ENCODE results near the gene ZSWIM7.

ZSWIM7 gene

DNA sequence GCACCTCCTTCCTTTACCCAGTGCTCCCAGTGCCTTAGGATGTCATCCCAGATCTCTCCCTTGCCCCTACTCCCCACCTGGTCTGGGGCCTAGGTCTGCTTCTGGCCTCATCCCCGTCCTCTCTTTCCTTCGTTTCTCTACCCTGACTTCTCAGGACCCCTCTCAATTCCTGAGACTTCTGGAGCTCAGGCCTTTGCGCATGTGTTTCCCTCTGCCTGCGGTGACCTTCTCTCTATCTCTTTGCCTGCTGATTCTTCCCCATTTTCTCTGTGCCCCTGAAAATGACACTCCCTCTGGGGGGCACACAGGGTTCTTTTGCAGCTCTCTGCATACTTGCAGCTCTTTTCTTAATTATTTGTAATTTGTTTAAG lies 41.0 kb downstream of the ZSWIM7 start:
- no peaks in the 10 kb centered on the region for H3K36me3 ChIP-seq (ENCODE audit: control insufficient read depth, insufficient read depth, low read length)
- H3K27ac ChIP-seq (ENCODE audit: insufficient read depth, low read depth, low read length, poor library complexity, severe bottlenecking): no peak overlapping the region
- H3K9me3 ChIP-seq (ENCODE audit: control insufficient read depth, low read length): no peaks in the 10 kb centered on the region
- no peaks in the 10 kb centered on the region for H3K4me1 ChIP-seq (ENCODE audit: control insufficient read depth, insufficient read depth, low read length)
- no peaks in the 10 kb centered on the region for H3K27me3 ChIP-seq (ENCODE audit: control insufficient read depth, insufficient read depth, low read length, poor library complexity, severe bottlenecking)
- WGBS, 2 experiments: 84 to 86% methylated on average over 4 of the region's 4 CpGs
- no peak overlapping the region for H3K4me3 ChIP-seq (ENCODE audit: insufficient read depth, low read depth, low read length)

DNA sequence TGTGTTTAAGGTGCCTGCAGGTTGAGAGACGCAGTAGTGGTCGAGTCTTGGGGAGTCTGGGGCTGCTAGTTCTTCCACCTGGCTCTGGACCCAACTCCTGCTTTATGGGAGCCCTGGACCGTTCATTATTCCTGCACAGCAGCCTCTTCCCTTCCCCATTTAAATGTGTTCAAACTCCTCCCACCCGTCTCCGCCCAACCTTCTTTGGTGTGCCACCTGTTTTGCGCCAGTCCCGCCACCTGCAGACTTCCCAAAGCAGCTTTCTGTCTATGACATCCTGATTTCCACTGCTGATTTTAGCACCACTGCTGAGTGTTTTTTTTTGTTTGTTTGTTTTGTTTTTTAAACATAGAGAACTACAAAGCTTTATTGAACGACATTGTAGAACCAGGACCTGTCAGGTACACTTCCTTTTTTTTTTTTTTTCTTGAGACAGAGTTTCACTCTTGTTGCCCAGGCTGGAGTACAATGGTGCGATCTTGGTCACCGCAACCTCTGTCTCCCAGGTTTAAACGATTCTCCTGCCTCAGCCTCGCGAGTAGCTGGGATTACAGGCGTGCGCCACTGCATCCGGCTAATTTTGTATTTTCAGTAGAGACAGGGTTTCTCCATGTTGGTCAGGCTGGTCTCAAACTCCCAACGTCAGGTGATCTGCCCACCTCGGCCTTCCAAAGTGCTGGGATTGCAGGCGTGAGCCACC lies 41.7 kb downstream of the ZSWIM7 start:
- Histone ChIP-seq H3K27me3 (ENCODE audit: control insufficient read depth, insufficient read depth, low read length, poor library complexity, severe bottlenecking) (no peaks in the 10 kb centered on the region), H3K4me3 (ENCODE audit: insufficient read depth, low read depth, low read length) (no peak overlapping the region), H3K27ac (ENCODE audit: insufficient read depth, low read depth, low read length, poor library complexity, severe bottlenecking) (no peak overlapping the region), H3K4me1 (ENCODE audit: control insufficient read depth, insufficient read depth, low read length) (no peaks in the 10 kb centered on the region), H3K9me3 (ENCODE audit: control insufficient read depth, low read length) (no peaks in the 10 kb centered on the region), H3K36me3 (ENCODE audit: control insufficient read depth, insufficient read depth, low read length) (no peaks in the 10 kb centered on the region)
- WGBS, 2 experiments: 92 to 94% methylated on average over 18 of the region's 19 CpGs

DNA sequence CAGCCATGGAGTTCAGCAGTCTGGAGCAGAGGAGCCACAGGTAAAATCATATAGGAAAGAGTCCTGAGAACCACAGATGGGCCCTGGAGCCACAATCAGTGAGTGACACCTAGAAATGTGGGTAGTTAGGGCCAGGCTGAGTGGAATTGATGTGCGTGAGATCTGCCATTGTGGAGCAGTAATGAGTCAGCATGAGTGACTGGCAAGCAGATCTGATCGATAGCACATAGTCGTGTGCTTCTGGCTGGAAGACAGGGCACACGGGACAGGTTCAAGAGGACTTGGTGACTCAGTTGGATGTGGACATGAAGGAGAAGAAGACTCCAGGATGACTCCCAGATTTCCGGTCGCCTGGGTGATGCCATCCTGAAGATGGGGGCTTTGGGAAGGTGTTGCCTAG lies 42.3 kb downstream of the ZSWIM7 start:
- WGBS, 2 experiments: 94 to 95% methylated on average over 6 of the region's 6 CpGs
- H3K36me3 ChIP-seq (ENCODE audit: control insufficient read depth, insufficient read depth, low read length): no peaks in the 10 kb centered on the region
- H3K9me3 ChIP-seq (ENCODE audit: control insufficient read depth, low read length): no peaks in the 10 kb centered on the region
- H3K4me3 ChIP-seq (ENCODE audit: insufficient read depth, low read depth, low read length): no peak overlapping the region
- H3K27ac ChIP-seq (ENCODE audit: insufficient read depth, low read depth, low read length, poor library complexity, severe bottlenecking): no peak overlapping the region
- no peaks in the 10 kb centered on the region for H3K27me3 ChIP-seq (ENCODE audit: control insufficient read depth, insufficient read depth, low read length, poor library complexity, severe bottlenecking)
- no peaks in the 10 kb centered on the region for H3K4me1 ChIP-seq (ENCODE audit: control insufficient read depth, insufficient read depth, low read length)

DNA sequence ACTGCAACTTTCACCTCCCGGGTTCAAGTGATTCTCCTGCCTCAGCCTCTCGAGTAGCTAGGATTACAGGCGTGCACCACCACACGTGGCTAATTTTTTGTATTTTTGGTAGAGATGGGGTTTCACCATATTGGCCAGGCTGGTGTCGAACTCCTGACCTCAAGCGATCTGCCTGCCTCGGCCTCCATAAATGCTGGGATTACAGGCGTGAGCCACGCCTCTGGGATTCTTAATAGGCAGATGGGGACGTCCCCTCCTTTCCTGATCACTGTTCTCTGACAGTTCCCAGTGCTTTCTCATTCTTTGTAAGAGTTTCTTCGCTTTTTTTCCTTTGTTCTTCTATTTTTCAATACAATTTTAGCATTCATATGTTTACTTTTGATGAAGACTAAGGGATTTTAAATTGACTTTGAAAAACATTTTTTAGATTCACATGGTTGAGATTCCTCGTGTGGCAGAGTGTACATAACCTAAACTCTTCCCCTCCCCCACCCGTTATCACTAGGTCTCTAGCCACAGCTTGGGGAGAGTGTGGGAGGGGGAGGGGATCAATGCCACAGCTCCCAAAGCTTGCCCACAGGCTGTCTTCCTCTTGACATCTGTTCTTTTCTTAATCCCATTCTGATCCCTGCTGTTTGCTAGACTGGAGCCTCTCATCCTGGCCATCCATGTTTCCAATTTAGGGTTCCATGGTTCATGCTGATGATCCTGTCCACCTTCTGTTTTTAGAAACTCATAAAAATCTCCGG lies 43.5 kb downstream of the ZSWIM7 start:
- no peak overlapping the region for H3K27ac ChIP-seq (ENCODE audit: insufficient read depth, low read depth, low read length, poor library complexity, severe bottlenecking)
- no peaks in the 10 kb centered on the region for H3K36me3 ChIP-seq (ENCODE audit: control insufficient read depth, insufficient read depth, low read length)
- 84 to 89% methylated on average over 10 to 12 of the region's 14 CpGs for WGBS, 2 experiments
- H3K4me1 ChIP-seq (ENCODE audit: control insufficient read depth, insufficient read depth, low read length): no peaks in the 10 kb centered on the region
- no peaks in the 10 kb centered on the region for H3K27me3 ChIP-seq (ENCODE audit: control insufficient read depth, insufficient read depth, low read length, poor library complexity, severe bottlenecking)
- H3K4me3 ChIP-seq (ENCODE audit: insufficient read depth, low read depth, low read length): no peak overlapping the region
- no peaks in the 10 kb centered on the region for H3K9me3 ChIP-seq (ENCODE audit: control insufficient read depth, low read length)

DNA sequence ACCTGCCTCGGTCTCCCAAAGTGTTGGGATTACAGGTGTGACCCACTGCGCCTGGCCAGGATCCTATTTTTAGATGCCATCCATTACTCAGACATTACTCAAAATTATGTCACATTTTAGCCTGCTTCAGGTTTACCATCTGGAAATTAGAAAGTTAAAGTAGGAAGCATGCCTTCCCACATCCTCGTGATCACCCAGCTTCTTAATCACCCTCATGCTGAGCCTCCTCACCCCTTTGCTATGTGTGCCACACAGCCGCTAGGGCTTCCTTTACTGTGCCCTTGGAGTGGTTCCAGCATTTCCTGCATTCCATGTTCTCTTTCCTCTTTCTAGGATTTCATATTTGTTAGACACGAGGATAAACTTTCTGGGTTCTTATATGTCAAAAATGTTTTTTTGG lies 45.3 kb downstream of the ZSWIM7 start:
- H3K36me3 ChIP-seq (ENCODE audit: control insufficient read depth, insufficient read depth, low read length): no peaks in the 10 kb centered on the region
- WGBS, 2 experiments: 95% methylated on average over 5 of the region's 5 CpGs
- no peaks in the 10 kb centered on the region for H3K27me3 ChIP-seq (ENCODE audit: control insufficient read depth, insufficient read depth, low read length, poor library complexity, severe bottlenecking)
- H3K4me3 ChIP-seq (ENCODE audit: insufficient read depth, low read depth, low read length): no peak overlapping the region
- H3K9me3 ChIP-seq (ENCODE audit: control insufficient read depth, low read length): no peaks in the 10 kb centered on the region
- no peaks in the 10 kb centered on the region for H3K4me1 ChIP-seq (ENCODE audit: control insufficient read depth, insufficient read depth, low read length)
- H3K27ac ChIP-seq (ENCODE audit: insufficient read depth, low read depth, low read length, poor library complexity, severe bottlenecking): no peak overlapping the region

DNA sequence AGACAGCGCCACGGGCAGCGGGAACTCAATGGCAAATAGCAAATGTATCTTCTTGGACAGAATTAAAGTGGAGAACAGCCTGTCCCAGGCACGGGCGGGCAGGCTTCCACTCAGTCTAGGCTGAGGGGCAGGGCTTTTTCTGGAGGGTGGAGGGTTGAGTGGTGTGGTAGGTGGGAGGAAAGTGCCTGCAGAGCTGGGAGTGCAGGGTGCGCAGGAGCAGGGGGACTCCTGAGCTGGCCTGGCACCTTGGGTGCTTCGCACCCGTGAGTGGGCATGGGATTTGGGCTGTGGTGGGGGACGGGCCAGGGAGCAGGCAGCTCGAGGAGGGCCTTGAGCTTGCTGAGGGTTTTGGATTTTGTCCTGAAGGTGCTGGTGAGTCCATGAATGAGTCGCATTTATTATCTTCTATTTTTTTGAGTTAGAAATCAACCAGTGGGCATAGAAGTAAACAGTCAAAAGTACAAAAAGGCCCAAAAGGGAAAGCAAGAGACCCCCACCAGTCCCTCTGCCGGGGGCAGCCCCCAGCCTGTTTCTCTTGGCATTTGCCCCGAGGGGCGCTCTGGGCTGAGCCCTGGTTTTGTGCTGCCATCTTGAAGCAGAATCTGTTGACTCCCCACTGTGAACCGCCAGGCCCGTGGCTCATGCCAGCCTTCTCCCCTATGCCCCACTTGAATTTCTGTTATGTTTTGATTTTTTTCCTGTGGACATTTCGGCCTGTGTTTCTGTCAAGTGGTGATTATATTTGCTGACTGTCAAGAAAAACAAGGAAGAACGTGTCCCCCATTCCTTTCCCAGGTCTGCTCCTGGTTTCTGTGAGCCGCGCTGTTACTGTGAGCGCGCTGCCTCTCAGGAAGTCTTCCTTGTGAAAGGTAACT lies 46.4 kb downstream of the ZSWIM7 start:
- Histone ChIP-seq H3K27me3 (ENCODE audit: control insufficient read depth, insufficient read depth, low read length, poor library complexity, severe bottlenecking) (no peaks in the 10 kb centered on the region), H3K27ac (ENCODE audit: insufficient read depth, low read depth, low read length, poor library complexity, severe bottlenecking) (no peak overlapping the region), H3K4me3 (ENCODE audit: insufficient read depth, low read depth, low read length) (no peak overlapping the region), H3K36me3 (ENCODE audit: control insufficient read depth, insufficient read depth, low read length) (no peaks in the 10 kb centered on the region), H3K9me3 (ENCODE audit: control insufficient read depth, low read length) (no peaks in the 10 kb centered on the region), H3K4me1 (ENCODE audit: control insufficient read depth, insufficient read depth, low read length) (no peaks in the 10 kb centered on the region)
- 81 to 82% methylated on average over 22 of the region's 22 CpGs for WGBS, 2 experiments

DNA sequence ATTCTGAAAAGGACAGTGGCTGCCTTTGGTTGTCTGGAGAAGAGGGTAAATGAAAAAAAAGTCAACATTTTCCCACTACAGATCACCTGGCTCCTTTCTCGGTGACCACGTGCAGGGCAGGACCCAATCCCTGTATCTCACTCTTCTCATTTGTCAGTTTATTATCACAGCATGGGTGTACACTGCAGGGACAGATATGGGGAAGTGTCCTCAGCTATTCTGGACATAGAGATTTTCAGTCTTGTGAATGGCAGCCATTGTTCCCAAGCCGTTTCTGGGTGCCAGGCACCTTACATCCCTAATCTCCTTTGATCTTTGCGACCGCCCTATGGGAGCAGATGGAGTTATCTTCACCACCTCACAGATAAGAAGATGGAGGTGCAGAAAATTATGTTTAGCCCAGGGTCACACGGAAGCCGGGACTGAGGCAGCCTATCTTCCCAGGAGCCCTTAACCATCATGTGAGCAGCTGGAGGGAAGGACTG lies 47.4 kb downstream of the ZSWIM7 start:
- no peaks in the 10 kb centered on the region for H3K36me3 ChIP-seq (ENCODE audit: control insufficient read depth, insufficient read depth, low read length)
- H3K27me3 ChIP-seq (ENCODE audit: control insufficient read depth, insufficient read depth, low read length, poor library complexity, severe bottlenecking): peaks cover 9% of the 10 kb centered on the region
- H3K4me3 ChIP-seq (ENCODE audit: insufficient read depth, low read depth, low read length): no peak overlapping the region
- no peaks in the 10 kb centered on the region for H3K4me1 ChIP-seq (ENCODE audit: control insufficient read depth, insufficient read depth, low read length)
- WGBS, 2 experiments: 85 to 93% methylated on average over 7 of the region's 7 CpGs
- H3K9me3 ChIP-seq (ENCODE audit: control insufficient read depth, low read length): no peaks in the 10 kb centered on the region
- no peak overlapping the region for H3K27ac ChIP-seq (ENCODE audit: insufficient read depth, low read depth, low read length, poor library complexity, severe bottlenecking)

DNA sequence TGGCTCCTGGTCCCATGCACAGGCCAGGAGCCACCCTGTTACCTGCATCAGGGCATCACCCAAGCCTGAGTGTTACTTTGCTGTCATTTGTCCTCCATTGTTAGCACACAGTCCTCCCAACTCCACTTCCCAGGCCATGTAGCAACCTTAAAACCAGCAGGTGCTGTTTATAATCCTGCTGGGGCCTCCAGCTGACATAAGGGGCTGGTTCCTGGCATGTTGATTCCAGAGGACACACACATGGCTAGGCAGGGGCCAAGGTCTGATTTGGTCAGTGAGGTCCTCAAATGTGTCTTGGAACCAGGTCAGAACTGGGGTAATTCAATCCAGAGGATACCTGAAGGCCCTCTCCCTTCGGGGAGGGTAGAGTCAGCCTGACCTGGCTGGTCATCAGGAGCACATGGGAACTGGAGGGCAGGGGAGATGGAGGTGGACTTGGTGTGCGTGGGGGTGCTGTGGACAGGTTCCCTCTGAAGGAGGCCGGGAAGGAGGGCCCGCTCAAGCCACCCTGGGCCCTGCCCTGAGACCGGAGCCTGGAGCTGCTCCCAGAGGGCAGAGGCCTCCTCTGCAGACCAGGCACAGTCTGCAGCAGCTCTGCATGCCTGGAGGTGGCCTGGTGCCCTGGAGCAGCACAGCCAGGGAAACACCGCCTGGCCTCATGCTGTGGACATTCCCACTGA lies 48.0 kb downstream of the ZSWIM7 start:
- no peak overlapping the region for H3K27ac ChIP-seq (ENCODE audit: insufficient read depth, low read depth, low read length, poor library complexity, severe bottlenecking)
- no peak overlapping the region for H3K4me3 ChIP-seq (ENCODE audit: insufficient read depth, low read depth, low read length)
- 92 to 93% methylated on average over 6 of the region's 6 CpGs for WGBS, 2 experiments
- H3K36me3 ChIP-seq (ENCODE audit: control insufficient read depth, insufficient read depth, low read length): no peaks in the 10 kb centered on the region
- no peaks in the 10 kb centered on the region for H3K9me3 ChIP-seq (ENCODE audit: control insufficient read depth, low read length)
- H3K27me3 ChIP-seq (ENCODE audit: control insufficient read depth, insufficient read depth, low read length, poor library complexity, severe bottlenecking): peaks cover 15% of the 10 kb centered on the region
- no peaks in the 10 kb centered on the region for H3K4me1 ChIP-seq (ENCODE audit: control insufficient read depth, insufficient read depth, low read length)

DNA sequence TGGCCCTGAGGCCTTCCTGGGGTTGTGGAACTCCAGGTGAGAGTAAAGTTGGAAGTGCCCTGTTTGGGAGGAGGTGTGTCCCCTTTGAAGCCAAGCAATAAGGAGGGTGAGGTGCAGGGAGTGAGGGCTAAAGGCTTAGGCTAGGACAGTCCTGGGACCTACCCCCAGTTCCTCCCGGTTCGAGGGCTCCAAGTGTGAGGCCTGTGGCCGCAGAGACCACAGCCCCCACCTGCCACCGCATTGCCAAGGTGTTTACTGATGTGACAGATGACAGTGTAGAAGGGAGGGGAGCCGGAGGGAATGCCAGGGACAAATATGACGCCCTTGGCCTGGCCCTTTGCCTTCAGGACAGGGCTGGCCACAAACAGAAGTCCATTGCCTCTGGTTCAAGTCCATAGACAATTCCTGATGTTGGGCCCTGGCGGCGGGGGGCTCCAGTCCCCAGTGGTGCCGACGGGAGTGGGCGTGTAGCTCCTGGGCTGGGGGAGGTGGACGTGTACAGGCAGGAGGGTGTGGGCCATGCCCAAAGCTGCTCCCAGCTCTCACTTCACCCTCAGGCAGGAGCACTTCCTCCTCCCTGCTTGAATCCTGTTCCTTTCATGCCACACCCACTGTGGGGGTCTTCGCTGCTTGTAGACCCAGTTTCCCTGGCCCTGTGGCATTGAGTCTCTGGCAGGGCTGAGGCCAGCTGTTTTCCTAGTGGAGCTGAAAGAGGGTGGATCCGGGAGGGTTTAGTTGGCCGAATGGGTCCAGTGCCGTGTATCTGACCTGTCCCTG lies 51.3 kb downstream of the ZSWIM7 start:
- Histone ChIP-seq H3K9me3 (ENCODE audit: control insufficient read depth, low read length) (no peaks in the 10 kb centered on the region), H3K36me3 (ENCODE audit: control insufficient read depth, insufficient read depth, low read length) (no peaks in the 10 kb centered on the region), H3K27me3 (ENCODE audit: control insufficient read depth, insufficient read depth, low read length, poor library complexity, severe bottlenecking) (peaks cover 48% of the 10 kb centered on the region), H3K4me1 (ENCODE audit: control insufficient read depth, insufficient read depth, low read length) (no peaks in the 10 kb centered on the region), H3K4me3 (ENCODE audit: insufficient read depth, low read depth, low read length) (no peak overlapping the region), H3K27ac (ENCODE audit: insufficient read depth, low read depth, low read length, poor library complexity, severe bottlenecking) (no peak overlapping the region)
- WGBS, 2 experiments: 92 to 93% methylated on average over 13 to 14 of the region's 16 CpGs
